ENCODE data around the gene SHISA3. TPM values are rescaled to one million over a fixed set of nuclear protein-coding genes. Genes with fewer than 3 reads are reported as not detected.

The SHISA3 gene
- total RNA-seq (2016; rRNA removed; fragmentation: Illumina TruSeq; extraction: Trizol): not detected in 2 replicates
- total RNA-seq (2016; cell fraction: cytosol; rRNA removed; fragmentation: Illumina TruSeq; extraction: Trizol; ENCODE audit: low read depth): not detected in 2 replicates
- total RNA-seq (2016; cell fraction: insoluble cytoplasmic fraction; rRNA removed; fragmentation: Illumina TruSeq; extraction: Trizol): not detected in 2 replicates
- not detected in 2 replicates for total RNA-seq (2016; cell fraction: membrane; rRNA removed; fragmentation: Illumina TruSeq; extraction: Trizol)
- not detected in 2 replicates for total RNA-seq (2016; cell fraction: nucleus; rRNA removed; fragmentation: Illumina TruSeq; extraction: Trizol)
- not detected in 2 replicates for polyA plus RNA-seq (2011; rRNA removed)
- polyA plus RNA-seq (2011; cell fraction: cytosol; rRNA removed): not detected in 2 replicates
- not detected in 2 replicates for polyA plus RNA-seq (2011; cell fraction: nucleus; rRNA removed)
- not detected in 2 replicates for polyA plus RNA-seq (2012)
- not detected in 2 replicates for polyA plus RNA-seq (2016; cell fraction: cytosol; fragmentation: Illumina TruSeq; extraction: Trizol; ENCODE audit: low read depth)
- not detected in 2 replicates for polyA plus RNA-seq (2016; cell fraction: insoluble cytoplasmic fraction; fragmentation: Illumina TruSeq; extraction: Trizol; ENCODE audit: low read depth)
- polyA plus RNA-seq (2016; cell fraction: membrane; fragmentation: Illumina TruSeq; extraction: Trizol; ENCODE audit: low read depth): not detected in 2 replicates
- not detected in 2 replicates for polyA plus RNA-seq (2016; cell fraction: nucleus; fragmentation: Illumina TruSeq; extraction: Trizol; ENCODE audit: insufficient read depth, low read depth)
- not detected in 2 replicates for polyA minus RNA-seq (2011; rRNA and poly(A)+ RNA removed; ENCODE audit: low replicate concordance)
- polyA minus RNA-seq (2011; cell fraction: cytosol; rRNA and poly(A)+ RNA removed): not detected in 2 replicates
- polyA minus RNA-seq (2011; cell fraction: nucleus; rRNA and poly(A)+ RNA removed): not detected in 2 replicates
- not detected for Bru-seq, nascent RNA
- BruChase-seq, experiment 1, labeled RNA remaining after a 6-hour chase: not detected
- not detected for BruChase-seq, experiment 2, labeled RNA remaining after a 2-hour chase
- long read RNA-seq, experiment 1: 0 reads
- long read RNA-seq, experiment 2: 0 reads

GRCh38 chr4:42396752-42397634 lies at the start of gene SHISA3:
Gene SHISA3 (plus strand): TSS chr4:42397488. CDS start chr4:42398057, 569 bp downstream.
- Histone ChIP-seq H3K4me3 (replicated peaks in 1 of 3; ENCODE audit: insufficient read depth in 1 of 3, low read depth in 2 of 3, low read length in 3 of 3) (no peak within 1 kb of the TSS), H3K27me3 (ENCODE audit: control insufficient read depth in 1 of 2, insufficient read depth in 2 of 2, low read length in 2 of 2) (peaks cover 2 to 47% of the 10 kb centered on the region in 2 experiments), H3K36me3 (replicated peaks in 1 of 2; ENCODE audit: control insufficient read depth in 1 of 2, insufficient read depth in 2 of 2, low read length in 2 of 2) (no peaks in the 10 kb centered on the region), H3K9me3 (ENCODE audit: low read length) (no peaks in the 10 kb centered on the region), H2AFZ (ENCODE audit: low read length) (no peak within 1 kb of the TSS), H3K9ac (ENCODE audit: insufficient read depth, low read depth, low read length) (no peak within 1 kb of the TSS), H3K4me2 (ENCODE audit: low read depth, low read length) (no peak within 1 kb of the TSS), H3K27ac (ENCODE audit: extremely low read length, insufficient read depth, low read length) (no peak within 1 kb of the TSS), H3K4me1 (ENCODE audit: insufficient read depth, low read length) (no peaks in the 10 kb centered on the region), H4K20me1 (ENCODE audit: insufficient read depth, low read length) (no peaks in the 10 kb centered on the region), H3K79me2 (ENCODE audit: insufficient read depth, low read length) (no peaks in the 10 kb centered on the region)
- ATAC-seq (no peak; the same call in 2 of the 3 replicates), DNase-seq (ENCODE audit: low spot score) (no peak), FAIRE-seq (no peak)
- 36% methylated on average over 57 of the region's 61 CpGs for WGBS (ENCODE audit: low lambda C conversion rate)
- ChIA-PET CTCF (ENCODE audit: low intra/inter-chr PET ratio, low total read pairs) (no interaction called here), POLR2A (no interaction called here)
- TF ChIP-seq, protein P1, sequence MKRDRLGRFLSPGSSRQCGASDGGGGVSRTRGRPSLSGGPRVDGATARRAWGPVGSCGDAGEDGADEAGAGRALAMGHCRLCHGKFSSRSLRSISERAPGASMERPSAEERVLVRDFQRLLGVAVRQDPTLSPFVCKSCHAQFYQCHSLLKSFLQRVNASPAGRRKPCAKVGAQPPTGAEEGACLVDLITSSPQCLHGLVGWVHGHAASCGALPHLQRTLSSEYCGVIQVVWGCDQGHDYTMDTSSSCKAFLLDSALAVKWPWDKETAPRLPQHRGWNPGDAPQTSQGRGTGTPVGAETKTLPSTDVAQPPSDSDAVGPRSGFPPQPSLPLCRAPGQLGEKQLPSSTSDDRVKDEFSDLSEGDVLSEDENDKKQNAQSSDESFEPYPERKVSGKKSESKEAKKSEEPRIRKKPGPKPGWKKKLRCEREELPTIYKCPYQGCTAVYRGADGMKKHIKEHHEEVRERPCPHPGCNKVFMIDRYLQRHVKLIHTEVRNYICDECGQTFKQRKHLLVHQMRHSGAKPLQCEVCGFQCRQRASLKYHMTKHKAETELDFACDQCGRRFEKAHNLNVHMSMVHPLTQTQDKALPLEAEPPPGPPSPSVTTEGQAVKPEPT (CRISPR knock-in tag; IDR thresholded peaks at IDR 0.05; ENCODE audit: low read depth): no peak
- 0 out of 2 replicates have a peak, but pooled peaks have one; percentile 49 for TF ChIP-seq EZH2 (conservative IDR thresholded peaks at IDR 0.05; ENCODE audit: low read depth, low read length)
- in situ Hi-C loops (cut with HindIII; ENCODE audit: extremely low pct_ligation_motif_present, low pct_unique_long_range_greater_than_20kb) (no loop called here), intact Hi-C loops (cut with micrococcal nuclease; ENCODE audit: unreplicated experiment) (no loop called here)
- BruUV-seq (replicated peaks): no TSS peak

All from HepG2 (cell line).